Pancreas (tissue), 10 donors: Measurements from ENCODE around the gene BIK. TPM values are rescaled to one million over a fixed set of nuclear protein-coding genes. Genes with fewer than 3 reads are reported as not detected.

Source experiments
- ATAC-seq, 4 donors: fragments of 200-7000 bp; cut with Tn5 transposase; one replicate each; pipeline versions ENCODE4 v1.8.0 to v1.9.1; 2020; ENCODE audit warnings: mild to moderate bottlenecking in 4 of 4, moderate library complexity in 4 of 4
- DNase-seq, 6 donors: peaks; one replicate each; pipeline ENCODE4 v3.0.0-alpha.2; 2020
- FAIRE-seq: peaks from 2 replicates; lab custom pipeline; 2012; peaks lifted over from hg19 to GRCh38; lab: Jason Lieb, UNC
- H3K27ac ChIP-seq, 4 donors: fragments of 200-600 bp; sonication (generic); 1 replicate in 3 of 4; 2 replicates in 1 of 4; pipeline versions ENCODE4 v1.5.0 to v1.8.0; 2020
- H3K27me3 ChIP-seq, 4 donors: fragments of 200-600 bp; one replicate each; pipeline ENCODE4 v1.8.0; 2021
- H3K36me3 ChIP-seq, 3 donors: fragments of 200-600 bp; sonication (generic) in 1 of 3; one replicate each; pipeline versions ENCODE4 v1.5.0 to v1.8.0; 2020 to 2021
- H3K4me1 ChIP-seq, 3 donors: fragments of 200-600 bp; one replicate each; pipeline ENCODE4 v1.8.0; 2021
- H3K4me3 ChIP-seq, 4 donors: fragments of 200-600 bp; sonication (generic) in 2 of 4; one replicate each; pipeline versions ENCODE4 v1.5.0 to v1.8.0; 2020 to 2021
- H3K9me3 ChIP-seq, 4 donors: fragments of 200-600 bp; one replicate each; pipeline ENCODE4 v1.8.0; 2021
- WGBS, 2 donors: extraction: QIAGEN DNeasy Blood & Tissue Kit; methylation state at CpG; one replicate each; pipeline ENCODE4 v1.1.7; 2013; 5-methylcytosine and 5-hydroxymethylcytosine counted together
- intact Hi-C, 3 donors: fragments of 100-400 bp; cut with DNase I; formaldehyde crosslinking; loops; one replicate each; pipeline versions ENCODE4 v1.11.1 to v1.14.2; 2022
- polyA plus RNA-seq, 2 donors: library from polyadenylated mRNA; stranded (reverse); fragments of 200-250 nt; gene quantifications; one replicate each; pipeline ENCODE4 v1.2.3, GENCODE V29; 2013
- total RNA-seq, 6 donors: library from RNA; stranded (reverse); fragmentation: NEBNext Ultra II Directional in 4 of 6; extraction: Animal tissue kit (Norgen Biotek cat#: 25700) in 4 of 6; gene quantifications; one replicate each; pipeline versions ENCODE4 v1.2.1 to v1.2.4, GENCODE V29; 2021 to 2023
- TF ChIP-seq, protein P1 (sequence below), 4 donors: fragments of 200-600 bp; sonication (generic) in 3 of 4; IDR thresholded peaks; one replicate each; pipeline versions ENCODE4 v1.5.0 to v1.8.0; 2021; ENCODE audit warnings: antibody characterized with exemption in 4 of 4
- donor health status: healthy with polysubstance abuse.
- donor health status: DM: no; HTN: no; CAD: no; lungs with moderate emphysema.
- donor health status: DM: no; HTN: no; CAD: no.
- donor health status: control.
- donor health status: control.
- donor health status: Bipolar disorder and iron deficiency.
- donor health status: DM: yes; HTN: yes; CAD: no.
- donor health status: DM: no; HTN: no; CAD: no.
- donor health status: DM: no; HTN: no; CAD: no.
- donor health status: DM: yes; HTN: yes; CAD: no.

BIK gene
- total and polyA plus RNA-seq, 8 donors: 0.97 to 8.4 (median 3.1) TPM

DNA sequence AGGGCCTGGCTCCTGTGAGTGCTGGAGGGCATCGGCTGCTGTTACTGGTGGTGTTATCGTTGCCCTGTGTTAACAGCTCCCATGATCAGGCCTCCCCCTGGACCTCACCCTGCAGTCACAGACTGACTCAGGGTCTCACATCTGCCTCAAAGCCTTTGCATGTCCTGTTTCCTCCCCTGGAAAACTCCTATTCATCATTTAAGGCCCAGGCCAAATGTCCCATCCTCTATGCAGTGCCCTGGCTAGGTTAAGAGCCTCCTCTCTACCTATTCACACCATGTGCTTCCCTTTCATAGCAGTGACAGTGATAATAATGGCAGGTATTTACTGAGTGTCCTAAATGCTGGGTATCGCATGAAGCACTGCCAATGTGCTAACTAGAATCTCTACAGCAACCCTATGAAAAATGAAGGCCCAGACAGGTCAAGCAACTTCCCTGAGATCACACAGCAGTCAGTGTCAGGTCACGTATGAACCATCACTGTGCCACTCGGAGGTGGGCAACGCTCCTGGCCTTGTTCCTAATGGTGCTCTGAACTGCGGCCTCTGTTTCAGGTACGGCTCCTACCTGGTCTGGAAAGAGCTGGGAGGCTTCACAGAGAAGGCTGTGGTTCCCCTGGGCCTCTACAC lies 50.1 kb downstream of the BIK start:
- FAIRE-seq: no peak
- H3K4me3 ChIP-seq: no peak overlapping the region
- no peaks in the 10 kb centered on the region for H3K27me3 ChIP-seq
- DNase-seq: no peak
- TF ChIP-seq, protein P1, sequence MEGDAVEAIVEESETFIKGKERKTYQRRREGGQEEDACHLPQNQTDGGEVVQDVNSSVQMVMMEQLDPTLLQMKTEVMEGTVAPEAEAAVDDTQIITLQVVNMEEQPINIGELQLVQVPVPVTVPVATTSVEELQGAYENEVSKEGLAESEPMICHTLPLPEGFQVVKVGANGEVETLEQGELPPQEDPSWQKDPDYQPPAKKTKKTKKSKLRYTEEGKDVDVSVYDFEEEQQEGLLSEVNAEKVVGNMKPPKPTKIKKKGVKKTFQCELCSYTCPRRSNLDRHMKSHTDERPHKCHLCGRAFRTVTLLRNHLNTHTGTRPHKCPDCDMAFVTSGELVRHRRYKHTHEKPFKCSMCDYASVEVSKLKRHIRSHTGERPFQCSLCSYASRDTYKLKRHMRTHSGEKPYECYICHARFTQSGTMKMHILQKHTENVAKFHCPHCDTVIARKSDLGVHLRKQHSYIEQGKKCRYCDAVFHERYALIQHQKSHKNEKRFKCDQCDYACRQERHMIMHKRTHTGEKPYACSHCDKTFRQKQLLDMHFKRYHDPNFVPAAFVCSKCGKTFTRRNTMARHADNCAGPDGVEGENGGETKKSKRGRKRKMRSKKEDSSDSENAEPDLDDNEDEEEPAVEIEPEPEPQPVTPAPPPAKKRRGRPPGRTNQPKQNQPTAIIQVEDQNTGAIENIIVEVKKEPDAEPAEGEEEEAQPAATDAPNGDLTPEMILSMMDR (IDR thresholded peaks at IDR 0.05): no peak
- no peaks in the 10 kb centered on the region for H3K36me3 ChIP-seq
- H3K4me1 ChIP-seq: no peaks in the 10 kb centered on the region
- no peaks in the 10 kb centered on the region for H3K9me3 ChIP-seq
- H3K27ac ChIP-seq: no peak overlapping the region
- intact Hi-C loops: no loop called here
- no peak for ATAC-seq
- 95% methylated on average over 8 of the region's 8 CpGs for WGBS, 2 donors

DNA sequence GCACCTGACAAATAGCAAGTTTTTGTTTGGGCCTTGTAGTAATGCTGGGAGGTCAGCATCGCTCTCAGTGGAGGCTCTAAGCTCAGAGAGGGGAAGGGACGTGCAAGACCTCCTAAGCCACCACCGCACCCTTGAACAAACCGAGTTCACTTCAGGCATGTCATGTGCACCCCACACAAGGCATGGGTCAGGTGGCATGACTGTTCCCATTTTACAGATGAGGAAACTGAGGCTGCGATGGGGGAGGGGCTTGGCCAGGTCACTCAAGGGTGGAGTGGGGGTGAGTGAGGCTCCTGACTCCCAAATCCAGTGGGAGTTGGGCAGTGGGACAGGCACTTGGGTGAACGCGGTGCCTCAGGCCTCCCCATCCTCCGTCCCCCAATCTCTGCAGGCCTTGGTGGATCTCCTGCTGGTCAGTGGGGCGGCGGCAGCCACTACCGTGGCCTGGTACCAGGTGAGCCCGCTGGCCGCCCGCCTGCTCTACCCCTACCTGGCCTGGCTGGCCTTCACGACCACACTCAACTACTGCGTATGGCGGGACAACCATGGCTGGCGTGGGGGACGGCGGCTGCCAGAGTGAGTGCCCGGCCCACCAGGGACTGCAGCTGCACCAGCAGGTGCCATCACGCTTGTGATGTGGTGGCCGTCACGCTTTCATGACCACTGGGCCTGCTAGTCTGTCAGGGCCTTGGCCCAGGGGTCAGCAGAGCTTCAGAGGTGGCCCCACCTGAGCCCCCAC lies 52.0 kb downstream of the BIK start:
- Histone ChIP-seq H3K4me1 (no peaks in the 10 kb centered on the region), H3K9me3 (no peaks in the 10 kb centered on the region), H3K27me3 (no peaks in the 10 kb centered on the region), H3K4me3 (no peak overlapping the region), H3K27ac (no peak overlapping the region), H3K36me3 (no peaks in the 10 kb centered on the region)
- FAIRE-seq (no peak), DNase-seq (no peak), ATAC-seq (no peak)
- intact Hi-C loops: no loop called here
- WGBS, 2 donors: 92 to 97% methylated on average over 20 to 24 of the region's 24 CpGs
- TF ChIP-seq, protein P1 (IDR thresholded peaks at IDR 0.05): no peak

DNA sequence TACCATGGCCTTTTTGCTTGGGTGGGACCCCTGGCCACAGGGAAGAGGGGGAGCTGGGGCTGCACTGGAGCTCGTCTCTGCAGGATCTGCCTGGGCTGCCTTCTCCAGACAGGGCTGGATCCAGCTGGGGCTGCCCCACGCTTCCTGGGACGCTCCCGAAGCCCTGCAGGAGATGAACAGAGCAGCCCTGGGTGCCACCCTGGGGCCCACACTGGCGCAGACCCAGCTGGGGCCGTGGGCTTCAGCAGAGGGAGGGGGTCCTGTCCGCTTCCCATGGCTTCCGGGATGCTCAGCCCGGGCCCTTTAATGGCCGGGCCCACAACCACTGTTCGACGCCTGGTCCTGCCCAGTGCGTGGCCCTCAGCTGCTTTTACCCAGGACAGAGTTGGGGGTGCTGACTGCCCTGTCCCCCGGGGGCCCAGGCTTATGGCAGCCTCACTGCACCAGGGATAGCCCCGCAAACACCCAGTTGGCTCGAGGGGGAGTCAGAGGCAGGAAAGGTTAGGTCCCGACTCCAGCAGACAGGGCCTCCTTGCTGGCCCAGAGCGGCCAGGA lies 52.8 kb downstream of the BIK start:
- ATAC-seq (no peak), DNase-seq (no peak), FAIRE-seq (no peak)
- H3K27ac ChIP-seq: no peak overlapping the region
- WGBS, 2 donors: 90 to 92% methylated on average over 18 of the region's 18 CpGs
- intact Hi-C loops: no loop called here
- H3K27me3 ChIP-seq: no peaks in the 10 kb centered on the region
- no peaks in the 10 kb centered on the region for H3K9me3 ChIP-seq
- TF ChIP-seq, protein P1 (IDR thresholded peaks at IDR 0.05): no peak
- H3K4me1 ChIP-seq: no peaks in the 10 kb centered on the region
- no peaks in the 10 kb centered on the region for H3K36me3 ChIP-seq
- no peak overlapping the region for H3K4me3 ChIP-seq

DNA sequence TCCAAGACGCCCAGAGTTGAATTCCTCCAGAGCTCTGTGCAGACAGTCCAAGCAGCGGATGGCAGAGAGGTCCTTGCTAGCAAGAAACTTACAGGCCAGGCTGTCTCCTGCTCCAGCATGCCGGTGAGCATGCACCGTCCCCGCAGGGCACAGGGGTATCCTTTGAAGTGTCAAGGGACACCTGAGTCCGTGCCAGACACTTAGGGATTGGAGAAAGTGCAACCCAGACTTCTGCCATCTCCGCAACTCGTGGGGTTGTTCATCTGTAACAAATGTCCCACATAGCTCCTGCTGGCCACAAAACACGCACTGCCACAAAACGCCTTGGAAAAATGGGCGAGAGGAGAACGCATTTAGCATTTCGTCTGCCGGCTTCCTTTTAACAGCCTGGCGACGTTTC lies 54.1 kb downstream of the BIK start:
- no peaks in the 10 kb centered on the region for H3K36me3 ChIP-seq
- DNase-seq (no peak), FAIRE-seq (no peak), ATAC-seq (no peak)
- H3K4me1 ChIP-seq: no peaks in the 10 kb centered on the region
- WGBS, 2 donors: 60 to 68% methylated on average over 16 of the region's 16 CpGs
- TF ChIP-seq, protein P1 (IDR thresholded peaks at IDR 0.05): no peak
- H3K9me3 ChIP-seq: no peaks in the 10 kb centered on the region
- no peaks in the 10 kb centered on the region for H3K27me3 ChIP-seq
- no peak overlapping the region for H3K27ac ChIP-seq
- intact Hi-C loops: no loop called here
- H3K4me3 ChIP-seq: no peak overlapping the region
